ENCODE results near the gene TMEM117. TPM values are rescaled to one million over a fixed set of nuclear protein-coding genes. Genes with fewer than 3 reads are reported as not detected.
"Not testable (repeated sequence)": the region's sequence is repeated elsewhere in the genome, so short reads cannot be mapped to it uniquely, and the experiment has no call there.

The TMEM117 gene
- total RNA-seq, 1 experiment from 2014 or later: 7.2 TPM

DNA sequence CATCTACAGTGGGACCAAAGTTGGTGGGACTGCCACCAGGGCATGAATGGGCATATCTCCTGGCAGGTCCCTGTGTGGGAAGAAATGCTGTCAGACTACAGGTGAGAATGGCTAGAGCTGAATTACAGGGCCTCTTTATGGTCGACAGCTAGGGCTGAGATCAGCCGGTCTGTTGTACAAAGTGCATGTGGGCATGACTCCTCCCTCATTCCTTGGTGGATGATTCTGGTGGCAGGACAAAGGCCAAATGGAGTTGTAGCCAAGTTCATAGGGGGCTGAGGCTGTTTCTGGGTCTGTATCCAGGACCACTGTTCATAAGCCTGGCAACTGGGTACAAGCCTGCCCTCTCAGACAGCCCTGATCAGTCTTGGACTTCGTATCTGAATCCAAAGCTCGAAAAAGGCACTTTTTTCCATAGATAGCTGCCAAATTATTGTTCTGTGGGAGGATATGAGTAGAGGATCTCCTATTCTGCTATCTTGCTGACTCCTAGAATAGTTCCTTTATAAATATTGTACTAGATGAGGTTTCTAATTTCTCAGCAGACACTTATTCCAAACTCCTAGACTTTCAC is 460.8 kb downstream of the TMEM117 start:
- no peak for DNase-seq (ENCODE audit: low spot score)

DNA sequence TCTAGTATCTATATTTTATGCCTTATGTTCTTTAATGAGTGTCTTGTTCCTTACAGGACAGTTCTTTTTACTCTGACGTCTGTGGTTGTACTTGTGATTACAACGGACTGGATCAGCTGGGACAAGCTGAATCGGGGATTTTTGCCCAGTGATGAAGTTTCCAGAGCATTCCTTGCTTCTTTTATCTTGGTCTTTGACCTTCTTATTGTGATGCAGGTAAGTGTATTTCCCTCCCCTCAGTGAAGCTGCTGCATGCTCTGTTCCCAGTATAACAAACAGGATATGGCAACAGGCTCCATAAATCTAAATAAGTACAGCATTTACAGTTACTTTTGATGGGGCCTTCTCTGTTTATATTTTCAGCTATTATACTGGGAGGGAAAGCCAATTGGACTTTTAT is 463.6 kb downstream of the TMEM117 start:
- DNase-seq (ENCODE audit: low spot score): no peak

DNA sequence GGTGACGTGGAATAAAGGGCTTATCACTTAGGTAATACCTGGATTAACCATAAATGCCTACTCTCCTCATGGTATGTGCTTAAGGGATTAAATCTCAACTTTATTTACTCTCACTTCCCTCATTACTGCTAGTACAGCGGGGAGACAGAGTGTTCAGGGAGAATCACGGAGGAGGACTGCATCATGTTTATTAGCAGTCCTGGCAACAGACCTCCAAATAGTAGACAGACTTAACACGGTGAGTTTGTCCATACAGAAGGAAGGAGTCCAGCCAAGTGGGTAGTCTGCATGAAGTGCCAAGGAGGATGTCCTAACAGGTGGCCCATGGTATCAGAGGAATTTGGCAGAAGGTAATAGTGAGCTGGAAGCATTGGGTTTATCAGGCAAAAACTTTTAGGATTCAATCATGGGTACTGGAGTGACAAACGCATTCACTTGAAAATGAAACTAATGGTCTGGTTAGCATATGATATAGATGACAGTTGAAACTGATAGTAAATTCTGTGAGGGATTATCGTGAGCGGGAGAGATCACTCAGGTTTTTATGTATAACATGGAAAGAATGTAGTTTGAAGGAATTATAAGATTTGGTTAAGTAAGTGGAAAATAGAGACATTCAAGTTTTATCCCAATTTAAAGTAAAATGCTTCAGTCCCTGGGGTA is 471.8 kb downstream of the TMEM117 start:
- DNase-seq (ENCODE audit: low spot score): no peak

- DNase-seq (ENCODE audit: low spot score): no peak
Measured at GRCh38 chr12:44313188-44313587, 477.3 kb downstream of the TMEM117 start.

DNA sequence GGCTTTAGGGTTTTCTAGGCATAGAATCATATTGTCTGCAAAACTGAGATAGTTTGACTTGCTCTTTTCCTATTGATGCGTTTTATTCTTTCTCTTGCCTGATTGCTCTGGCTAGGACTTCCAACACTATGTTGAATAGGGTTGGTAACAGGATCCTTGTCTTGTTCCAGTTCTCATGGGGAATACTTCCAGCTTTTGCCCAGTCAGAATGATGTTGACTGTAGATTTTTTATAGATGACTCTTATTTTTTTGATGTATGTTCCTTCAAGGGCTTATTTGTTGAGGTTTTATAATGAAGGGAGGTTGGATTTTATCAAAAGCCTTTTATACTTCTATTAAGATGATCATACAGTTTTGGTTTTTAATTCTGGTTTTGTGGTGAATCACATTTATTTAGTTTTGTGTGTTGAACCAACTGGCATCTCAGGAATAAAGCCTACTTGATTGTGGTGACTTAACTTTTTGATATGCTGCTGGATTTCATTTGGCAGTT is 478.2 kb downstream of the TMEM117 start:
- DNase-seq (ENCODE audit: low spot score): no peak

DNA sequence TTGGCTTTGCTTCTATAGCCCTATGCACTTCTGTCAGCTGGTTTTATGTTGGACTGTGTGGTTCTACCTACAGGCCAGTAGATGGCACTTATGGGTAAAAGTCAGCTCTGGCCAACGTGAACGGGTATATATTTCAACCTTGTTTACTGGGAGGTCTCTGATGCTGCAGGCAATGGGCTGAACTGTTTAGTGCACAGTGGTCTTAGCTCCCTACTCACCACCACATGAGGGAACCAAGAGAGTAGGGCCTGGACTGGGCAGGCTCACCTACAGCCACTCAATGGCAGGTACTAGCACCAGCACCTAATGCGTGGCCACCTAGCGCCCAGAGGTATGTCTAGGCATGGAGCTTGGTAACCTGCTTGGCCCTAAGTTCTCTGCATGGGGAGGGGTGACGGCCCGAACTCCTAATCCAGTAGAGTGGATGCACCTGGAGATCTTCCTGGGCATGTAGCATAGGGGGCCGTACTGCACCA is 481.8 kb downstream of the TMEM117 start:
- peak; percentile 59 for DNase-seq (ENCODE audit: low spot score)

GRCh38 chr12:44331269-44331668 is 495.4 kb downstream of the TMEM117 start:
- no peak for DNase-seq (ENCODE audit: low spot score)

- no peak for DNase-seq (ENCODE audit: low spot score)
Measured at GRCh38 chr12:44334347-44334746, 498.5 kb downstream of the TMEM117 start.

DNA sequence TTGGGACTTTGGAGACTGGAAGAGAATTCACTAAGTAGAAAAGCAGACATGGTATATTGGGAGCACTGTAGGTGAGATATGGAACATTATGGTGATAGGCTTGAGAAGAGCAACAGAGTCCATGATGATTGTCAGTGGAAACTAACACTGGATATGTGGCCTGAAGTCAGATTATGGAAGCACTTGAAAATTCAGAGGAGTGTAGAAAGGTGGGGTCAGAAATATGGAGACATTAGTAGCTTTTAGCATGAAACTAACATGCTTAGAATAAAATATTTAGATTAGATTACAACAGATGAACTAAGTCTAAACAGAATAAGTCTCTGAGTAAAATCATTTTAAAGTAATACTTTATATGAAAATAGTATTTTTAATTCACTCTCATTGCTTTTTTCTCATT is 499.1 kb downstream of the TMEM117 start:
- DNase-seq (ENCODE audit: low spot score): no peak

GRCh38 chr12:44336577-44336976 is 500.7 kb downstream of the TMEM117 start:
- DNase-seq (ENCODE audit: low spot score): no peak

- DNase-seq (ENCODE audit: low spot score): no peak
Measured at GRCh38 chr12:44342371-44342770, 506.5 kb downstream of the TMEM117 start.

- DNase-seq (ENCODE audit: low spot score): no peak
Measured at GRCh38 chr12:44347145-44347544, 511.3 kb downstream of the TMEM117 start.

- no peak for DNase-seq (ENCODE audit: low spot score)
Measured at GRCh38 chr12:44357494-44357893, 521.6 kb downstream of the TMEM117 start.

DNA sequence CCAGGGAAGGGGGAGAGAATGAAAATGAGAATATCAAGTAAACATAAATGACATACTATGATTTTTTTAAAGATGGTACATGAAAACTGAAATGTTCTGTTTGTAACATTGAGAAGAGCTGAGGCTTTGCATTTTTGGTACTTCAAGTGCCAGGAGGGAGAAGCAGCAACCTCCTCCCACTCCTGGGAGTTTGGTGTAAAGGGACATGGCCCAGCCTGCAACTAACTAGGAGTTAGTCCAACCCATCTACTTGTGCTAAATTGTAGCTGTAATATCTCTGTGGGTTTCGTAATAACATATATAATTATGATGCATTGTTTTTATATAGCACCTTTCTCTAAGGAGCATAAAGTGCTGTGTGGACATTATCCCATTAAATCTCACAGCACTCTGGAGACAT is 522.8 kb downstream of the TMEM117 start:
- DNase-seq (ENCODE audit: low spot score): no peak

- DNase-seq (ENCODE audit: low spot score): no peak
Measured at GRCh38 chr12:44362947-44363346, 527.1 kb downstream of the TMEM117 start.

DNA sequence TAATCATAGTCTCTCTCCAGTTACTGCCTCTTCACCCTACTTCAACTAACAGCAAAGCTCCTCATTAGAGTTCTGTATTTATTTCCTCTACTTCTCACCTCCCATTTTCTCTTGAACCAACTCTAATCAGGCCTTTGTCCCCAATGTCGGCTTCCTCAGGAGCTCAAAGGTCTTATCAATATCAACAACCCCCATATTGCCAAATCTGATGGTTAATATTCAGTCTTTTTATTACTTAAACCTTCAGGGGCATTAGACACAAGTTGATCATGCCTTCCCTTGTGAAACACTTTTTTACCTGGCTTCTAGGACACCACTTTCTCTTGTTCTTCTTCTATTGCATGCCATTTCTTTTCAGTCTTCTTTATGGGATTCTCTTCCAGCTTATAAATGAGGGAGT is 531.3 kb downstream of the TMEM117 start:
- no peak for DNase-seq (ENCODE audit: low spot score)

DNA sequence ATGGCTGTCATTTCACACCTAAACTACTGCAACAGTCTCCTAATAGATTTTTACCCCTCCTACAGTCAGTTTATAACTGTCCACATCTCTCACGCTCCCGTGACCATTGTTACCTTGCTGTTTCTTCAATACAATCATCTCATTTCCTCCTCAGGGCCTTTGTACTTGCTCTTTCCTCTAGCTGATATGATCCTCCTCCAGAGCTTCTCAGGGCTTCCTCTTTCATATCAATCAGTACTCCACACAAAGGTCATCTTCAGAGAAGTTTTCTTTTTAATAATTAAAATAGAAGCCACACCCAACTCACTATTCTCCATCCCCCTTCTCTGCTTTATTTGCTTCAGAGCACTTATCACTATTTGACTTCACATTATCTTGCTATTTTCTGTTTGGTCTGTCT is 532.0 kb downstream of the TMEM117 start:
- DNase-seq (ENCODE audit: low spot score): no peak

DNA sequence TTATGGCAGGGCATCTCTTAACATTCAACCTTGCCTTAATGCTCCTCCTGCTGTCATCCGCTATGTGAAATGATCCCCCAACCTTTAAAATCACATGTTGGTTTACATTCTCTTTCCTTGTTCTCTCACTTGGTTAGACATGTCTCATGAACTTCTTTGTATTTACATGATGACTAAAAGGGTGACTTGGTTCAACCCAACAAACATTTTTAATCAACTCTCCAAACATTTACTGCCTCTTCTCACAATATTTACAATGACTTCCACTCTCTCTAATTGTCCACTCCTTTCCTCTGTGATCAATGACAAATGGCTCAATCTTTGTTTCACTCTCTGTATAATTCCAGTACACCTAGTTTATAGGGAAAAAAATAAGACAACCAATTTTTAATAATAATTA is 534.1 kb downstream of the TMEM117 start:
- DNase-seq (ENCODE audit: low spot score): no peak

DNA sequence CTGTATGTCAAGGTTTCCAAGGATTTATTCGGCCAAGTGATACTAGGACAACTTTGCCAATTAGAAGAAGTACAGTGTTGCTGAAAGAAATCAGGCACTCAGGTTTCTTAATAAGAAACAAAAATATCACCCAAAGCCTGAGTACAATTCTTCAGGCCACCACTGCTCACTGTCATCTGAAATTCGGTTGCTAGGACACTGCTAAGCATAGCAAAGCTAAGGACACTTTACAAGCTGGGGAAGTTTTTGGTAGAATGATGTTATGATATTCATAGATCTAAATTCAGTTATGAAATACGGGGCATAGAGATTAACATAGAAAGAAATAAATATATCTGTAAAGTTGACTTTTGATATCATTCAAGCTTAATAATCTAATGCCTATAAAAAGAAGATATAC is 535.1 kb downstream of the TMEM117 start:
- DNase-seq (ENCODE audit: low spot score): no peak

DNA sequence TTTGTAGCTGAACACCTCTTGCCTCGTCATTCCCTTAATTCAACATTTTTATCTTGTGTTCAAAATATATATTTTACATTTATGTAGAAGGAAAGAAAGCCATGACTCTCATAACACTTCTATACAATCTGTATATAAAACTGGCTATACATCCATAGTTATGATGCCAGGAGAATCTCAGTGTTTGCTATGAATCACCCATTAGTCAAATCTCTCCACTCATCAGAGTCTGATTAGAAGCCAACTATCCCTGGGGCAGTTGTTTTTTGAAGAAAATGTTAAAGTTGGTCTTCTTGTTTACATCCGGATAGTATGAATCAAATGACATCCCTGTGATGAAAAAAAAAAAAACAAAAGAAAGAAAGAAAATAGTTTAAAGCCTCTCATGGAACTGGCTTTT is 536.4 kb downstream of the TMEM117 start:
- DNase-seq (ENCODE audit: low spot score): peak; percentile 8

GRCh38 chr12:44375694-44376093 is 539.8 kb downstream of the TMEM117 start:
- no peak for DNase-seq (ENCODE audit: low spot score)

DNA sequence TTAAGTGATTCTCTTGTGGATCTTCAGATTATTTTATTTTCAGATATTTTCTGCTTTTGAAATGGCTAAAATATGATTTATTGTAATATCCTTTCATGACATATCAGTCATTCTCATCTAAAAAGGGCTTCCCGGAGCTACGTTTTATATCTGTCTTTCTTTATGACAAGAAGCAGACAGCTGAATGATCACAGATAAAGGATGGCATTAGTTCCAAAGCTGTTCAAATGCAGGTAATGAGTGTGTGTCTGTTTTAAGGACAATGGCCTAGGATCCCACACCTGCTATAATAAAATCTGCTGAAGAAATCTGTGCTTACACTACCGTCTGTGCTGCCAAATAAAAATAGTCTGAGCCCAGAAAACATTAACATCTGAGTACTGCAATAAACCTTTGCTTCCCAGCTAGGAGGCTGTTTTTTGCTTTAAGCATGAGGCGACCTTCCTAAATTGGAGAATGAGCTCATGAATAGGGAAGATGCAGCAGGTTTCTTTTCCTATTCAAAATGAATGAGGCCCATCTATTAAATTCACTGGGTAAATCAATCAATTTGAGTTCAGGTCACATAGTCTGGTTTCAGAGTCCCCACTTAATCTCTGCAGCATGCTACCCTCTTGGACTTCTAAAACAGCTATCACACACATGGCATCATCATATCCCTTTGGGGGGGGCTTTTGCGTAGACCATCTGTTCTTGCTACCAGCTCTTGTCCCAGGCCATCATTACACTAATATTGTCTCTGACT is 541.7 kb downstream of the TMEM117 start:
- no peak for DNase-seq (ENCODE audit: low spot score)

GRCh38 chr12:44379113-44379512 is 543.2 kb downstream of the TMEM117 start:
- not testable (repeated sequence) for DNase-seq (ENCODE audit: low spot score)

Data from H4 (cell line).